G401 (cell line): ENCODE data around the gene NDUFS1. TPM values are rescaled to one million over a fixed set of nuclear protein-coding genes. Genes with fewer than 3 reads are reported as not detected.
"Not testable (repeated sequence)": the region's sequence is repeated elsewhere in the genome, so short reads cannot be mapped to it uniquely, and the experiment has no call there.

Experiments used
- DNase-seq: peaks from one replicate; pipeline ENCODE4 v3.0.0-alpha.2; 2015; ENCODE audit warnings: low spot score
- in situ Hi-C: cut with HindIII; loops from 2 replicates; pipeline ENCODE4 v1.10.0; 2016; ENCODE audit warnings: low sequenced_read_pairs, mixed read lengths
- total RNA-seq: library from RNA; depleted of rRNA; stranded (reverse); fragments of >200 nt; shearing (Covaris generic); gene quantifications from 2 replicates; pipeline ENCODE4 v1.2.3, GENCODE V29; 2014

Gene NDUFS1
- total RNA-seq, 1 experiment from 2014 or later: 242 TPM

DNA sequence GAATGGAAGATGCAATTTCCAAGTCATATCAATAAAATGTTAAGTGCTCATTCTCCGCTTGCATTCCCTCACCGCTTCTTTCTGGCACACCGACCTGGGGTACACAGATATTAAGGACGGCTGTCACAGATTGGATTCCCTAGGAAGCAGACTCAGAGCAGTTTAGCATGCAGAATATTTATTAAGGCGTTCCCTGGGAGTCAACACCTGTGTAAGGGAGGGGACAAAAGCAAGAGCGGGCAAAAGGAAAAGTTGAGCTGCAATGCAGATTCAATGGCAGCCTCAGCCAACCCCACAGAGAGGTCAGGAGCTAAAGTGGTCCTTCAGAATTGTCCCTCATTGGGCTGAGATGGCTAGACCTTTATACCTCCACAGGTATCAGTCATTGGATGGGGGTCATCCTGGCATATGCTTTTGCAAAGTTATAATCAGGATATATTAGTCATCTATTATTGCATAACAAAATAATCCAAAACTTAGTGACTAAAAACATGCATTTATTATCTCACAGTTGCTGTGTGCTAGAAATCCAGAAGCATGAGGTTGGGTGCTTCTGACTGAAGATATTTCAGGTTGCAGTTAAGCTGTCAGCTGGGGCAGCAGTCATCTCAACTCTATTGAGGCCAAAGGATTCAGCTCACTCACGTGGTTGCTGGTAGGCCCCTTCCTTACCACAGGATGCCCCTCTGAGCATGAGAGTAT is 46.2 kb downstream of the NDUFS1 start:
- in situ Hi-C loops: no loop called here
- no peak for DNase-seq

DNA sequence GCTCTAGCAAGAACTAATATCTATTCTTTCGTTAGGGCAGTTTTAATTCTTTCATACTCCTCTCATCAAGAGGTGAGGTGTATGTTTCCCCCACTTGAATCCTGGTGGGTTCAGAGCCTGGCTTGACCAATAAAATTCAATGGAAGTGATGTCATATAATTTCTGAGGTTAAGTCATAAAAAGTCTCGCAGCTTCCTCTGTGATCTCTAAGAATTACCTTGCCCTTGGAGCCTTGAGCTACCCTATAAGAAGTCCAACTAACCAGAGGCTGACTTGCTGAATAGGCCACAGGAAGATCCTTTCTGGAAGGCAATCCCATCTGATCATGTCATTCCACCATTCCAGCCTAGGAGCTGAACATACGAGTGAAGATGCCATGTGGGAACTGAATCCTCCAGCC is 47.1 kb downstream of the NDUFS1 start:
- in situ Hi-C loops: no loop called here
- DNase-seq: no peak

DNA sequence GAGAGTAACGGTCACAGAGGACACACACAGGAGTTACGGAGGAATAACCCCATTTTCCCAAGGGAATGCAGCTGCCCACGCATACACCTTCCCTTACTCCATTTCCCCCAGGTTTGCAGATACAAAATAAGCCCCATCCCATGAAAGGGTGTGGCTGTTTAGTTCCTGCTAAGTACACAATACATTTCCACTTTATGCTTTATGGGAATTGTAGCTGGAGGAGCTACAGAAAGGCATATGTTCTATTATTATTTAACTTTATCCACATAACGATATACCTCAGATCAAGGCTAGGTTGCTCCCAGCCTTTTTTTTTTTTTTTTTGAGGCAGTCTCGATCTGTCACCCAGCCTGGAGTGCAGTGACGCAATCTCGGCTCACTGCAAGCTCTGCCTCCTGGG is 50.5 kb downstream of the NDUFS1 start:
- in situ Hi-C loops: no loop called here
- DNase-seq: no peak

DNA sequence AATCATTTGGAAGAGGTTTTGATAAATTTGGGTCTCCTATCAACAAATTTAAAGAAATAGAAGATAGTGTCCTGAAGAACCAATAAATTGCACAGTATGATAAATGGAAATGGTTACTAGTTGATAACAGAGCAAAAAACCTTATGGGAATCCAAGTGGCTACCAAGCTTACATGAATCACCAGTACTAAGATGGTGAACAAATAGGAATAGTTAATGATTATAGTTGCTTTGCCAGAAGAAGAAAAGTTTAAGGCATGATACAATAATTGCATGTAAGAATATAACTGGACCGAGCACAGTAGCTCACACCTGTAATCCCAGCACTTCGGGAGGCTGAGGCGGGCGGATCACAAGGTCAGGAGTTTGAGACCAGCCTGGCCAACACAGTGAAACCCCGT is 53.7 kb downstream of the NDUFS1 start:
- in situ Hi-C loops: no loop called here
- DNase-seq: no peak

DNA sequence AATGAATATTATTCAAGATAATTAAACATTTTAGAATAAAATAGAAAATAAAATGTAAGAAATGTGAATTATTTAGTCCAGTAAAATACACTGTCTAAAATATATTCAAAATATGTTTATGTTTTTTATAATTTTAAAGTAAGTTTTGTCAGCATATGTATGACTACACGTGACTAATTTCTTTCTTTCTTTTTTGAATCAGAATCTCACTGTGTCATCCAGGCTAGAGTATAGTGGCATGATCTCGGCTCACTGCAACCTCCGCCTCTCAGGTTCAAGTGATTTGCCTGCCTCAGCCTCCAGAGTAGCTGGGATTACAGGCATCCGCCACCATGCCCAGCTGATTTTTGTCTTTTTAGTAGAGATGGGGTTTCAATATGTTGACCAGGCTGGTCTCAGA is 54.2 kb downstream of the NDUFS1 start:
- in situ Hi-C loops: no loop called here
- no peak for DNase-seq

DNA sequence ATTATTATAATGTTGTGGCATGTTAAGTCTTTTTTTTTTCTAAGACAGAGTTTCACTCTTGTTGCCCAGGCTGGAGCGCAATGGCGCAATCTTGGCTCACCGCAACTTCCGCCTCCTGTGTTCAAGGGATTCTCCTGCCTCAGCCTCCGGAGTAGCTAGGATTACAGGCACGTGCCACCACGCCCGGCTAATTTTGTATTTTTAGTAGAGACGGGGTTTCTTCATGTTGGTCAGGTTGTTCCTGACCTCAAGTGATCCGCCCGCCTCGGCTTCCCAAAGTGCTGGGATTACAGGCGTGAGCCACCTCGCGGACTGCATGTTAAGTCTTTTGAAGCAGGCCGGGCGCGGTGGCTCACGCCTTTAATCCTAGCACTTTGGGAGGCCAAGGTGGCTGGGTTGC is 60.4 kb downstream of the NDUFS1 start:
- in situ Hi-C loops, DNase-seq: not testable (repeated sequence)

DNA sequence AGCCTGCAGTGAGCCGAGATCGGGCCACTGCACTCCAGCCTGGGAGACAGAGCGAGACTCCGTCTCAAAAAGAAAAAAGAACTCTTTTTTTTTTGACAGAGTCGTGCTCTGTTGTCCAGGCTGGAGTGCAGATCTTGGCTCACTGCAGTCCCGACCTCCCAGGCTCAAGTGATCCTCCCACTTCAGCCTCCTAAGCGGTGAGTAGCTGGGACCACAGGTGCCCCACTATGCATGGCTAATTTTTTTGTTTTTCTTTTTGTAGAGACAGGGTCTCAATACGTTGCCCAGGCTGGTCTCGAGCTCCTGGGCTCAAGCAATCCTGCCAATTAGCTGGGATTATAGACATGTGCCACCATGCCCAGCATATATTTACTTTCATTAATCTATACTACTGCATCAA is 60.8 kb downstream of the NDUFS1 start:
- in situ Hi-C loops: no loop called here

DNA sequence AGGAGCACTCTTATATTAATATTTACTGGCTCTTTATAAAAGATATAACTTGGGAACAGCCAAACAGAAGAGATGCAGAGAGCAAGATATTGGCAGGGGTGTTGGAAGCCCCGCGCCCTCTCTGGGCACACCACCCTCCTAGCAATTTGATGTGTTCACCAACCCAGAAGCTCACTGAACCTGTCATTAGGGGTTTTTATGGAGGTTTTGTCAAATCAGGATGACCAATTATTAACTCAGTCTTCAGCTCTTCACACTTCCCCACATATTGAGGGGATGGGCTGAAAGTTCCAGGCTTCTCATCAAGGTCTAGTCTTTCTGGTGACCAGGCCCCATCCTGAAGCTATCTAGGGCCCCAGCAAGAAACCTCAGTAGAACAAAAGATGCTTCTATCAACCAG is 62.4 kb downstream of the NDUFS1 start:
- DNase-seq: no peak
- in situ Hi-C loops: no loop called here

More for the DNA sequence above, 60.8 kb downstream of the NDUFS1 start:
- no peak for DNase-seq

DNA sequence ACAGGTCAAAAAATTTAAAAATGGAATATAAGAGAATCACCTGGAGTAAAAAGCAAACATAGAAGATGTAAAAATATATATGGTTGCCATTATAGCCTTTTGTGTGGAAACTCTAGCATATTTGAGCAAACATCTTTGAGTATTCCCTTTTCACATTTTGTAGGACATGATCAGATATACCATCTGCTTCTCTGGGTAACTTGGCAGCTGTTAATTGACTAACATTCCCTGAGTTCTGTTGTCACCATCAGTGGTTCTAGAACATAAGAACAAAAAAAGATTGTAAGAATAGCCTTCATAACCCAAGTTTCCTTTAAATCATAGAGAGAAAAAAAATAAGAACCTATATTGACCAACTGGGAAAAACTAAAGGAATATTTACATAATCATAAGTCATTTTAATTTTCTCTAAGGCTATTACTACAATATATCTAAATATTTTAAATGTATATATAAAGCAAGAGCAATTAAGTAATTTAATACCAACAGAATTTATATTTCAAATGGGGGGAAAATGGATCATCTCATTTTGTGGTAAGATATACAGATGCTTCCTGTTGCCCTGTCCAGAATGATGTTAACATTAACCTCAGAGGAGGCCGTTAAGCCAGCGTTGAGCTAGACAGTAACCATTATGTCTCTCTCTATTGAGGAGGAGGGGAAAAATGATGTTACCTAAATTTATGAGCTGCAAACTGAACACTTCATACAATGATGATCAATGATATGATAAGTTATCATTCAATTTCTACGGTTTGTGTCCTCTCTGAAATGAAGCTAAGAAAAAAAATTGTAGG is 63.5 kb downstream of the NDUFS1 start:
- peak; percentile 60 for DNase-seq
- in situ Hi-C loops: no loop called here

DNA sequence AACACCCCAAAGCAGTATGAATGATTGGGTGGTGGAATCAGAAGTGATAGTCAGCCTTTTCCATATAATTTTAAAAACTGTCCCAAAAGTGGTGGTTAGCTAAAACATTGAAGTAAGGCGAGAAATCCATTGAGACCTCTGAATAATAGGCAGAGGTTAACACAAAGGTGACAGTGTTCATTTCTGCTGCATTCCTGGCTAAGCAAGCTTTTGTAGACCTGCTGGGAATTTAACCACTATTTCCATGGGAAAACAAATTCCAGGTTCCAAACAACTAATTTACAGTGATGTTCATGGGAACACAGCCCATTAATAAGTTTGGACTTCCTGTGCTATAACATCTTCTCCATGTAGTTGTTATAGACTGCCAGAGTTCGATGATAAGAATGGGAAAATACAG is 66.9 kb downstream of the NDUFS1 start:
- no peak for DNase-seq
- in situ Hi-C loops: no loop called here

DNA sequence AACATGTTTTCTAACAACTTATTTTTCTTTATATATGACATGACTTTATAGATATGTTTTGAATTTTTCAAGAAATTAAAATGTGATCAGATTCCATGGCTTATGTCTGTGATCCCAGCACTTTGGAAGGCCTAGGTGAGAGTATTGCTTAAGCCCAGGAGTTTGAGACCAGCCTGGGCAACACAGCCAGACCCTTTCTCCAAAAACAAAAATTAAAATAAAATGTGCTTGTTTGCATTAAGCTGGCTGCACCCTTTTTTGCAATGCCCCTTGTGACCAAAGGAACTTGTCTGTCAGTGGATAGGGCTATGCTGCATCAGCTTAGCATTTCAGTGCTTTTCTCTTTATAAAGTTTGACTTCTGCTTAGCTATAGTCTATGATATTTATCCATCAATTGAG is 71.0 kb downstream of the NDUFS1 start:
- DNase-seq: no peak
- in situ Hi-C loops: no loop called here

DNA sequence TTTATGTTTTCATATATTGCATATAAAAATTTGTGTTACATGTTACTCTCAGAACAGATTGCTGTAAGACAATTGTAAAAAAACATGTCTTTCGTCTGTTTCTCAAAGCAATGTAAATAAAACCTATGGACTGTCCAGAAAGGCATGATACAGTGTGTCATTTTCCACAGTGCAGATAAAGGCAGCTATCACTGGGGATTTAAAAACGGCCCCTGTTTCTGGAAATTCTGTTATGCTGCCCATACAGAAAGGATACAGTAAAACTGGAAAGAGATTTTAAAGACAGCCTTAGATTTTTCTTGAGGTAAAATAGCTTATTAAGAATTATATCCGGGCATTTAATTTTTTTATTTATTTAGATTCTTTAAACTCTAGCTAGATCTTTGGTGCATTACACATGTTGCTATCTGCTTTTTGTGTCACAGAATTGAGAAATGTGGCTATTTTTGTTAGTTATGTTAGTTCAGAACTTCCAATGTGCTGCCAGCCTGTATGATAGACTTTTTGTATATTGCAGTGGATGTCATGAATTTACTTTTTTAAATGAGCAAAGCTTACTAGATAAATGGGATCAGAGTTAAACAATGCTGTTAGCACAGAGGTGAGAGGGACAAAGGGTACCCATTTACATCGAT is 72.4 kb downstream of the NDUFS1 start:
- in situ Hi-C loops: no loop called here

DNA sequence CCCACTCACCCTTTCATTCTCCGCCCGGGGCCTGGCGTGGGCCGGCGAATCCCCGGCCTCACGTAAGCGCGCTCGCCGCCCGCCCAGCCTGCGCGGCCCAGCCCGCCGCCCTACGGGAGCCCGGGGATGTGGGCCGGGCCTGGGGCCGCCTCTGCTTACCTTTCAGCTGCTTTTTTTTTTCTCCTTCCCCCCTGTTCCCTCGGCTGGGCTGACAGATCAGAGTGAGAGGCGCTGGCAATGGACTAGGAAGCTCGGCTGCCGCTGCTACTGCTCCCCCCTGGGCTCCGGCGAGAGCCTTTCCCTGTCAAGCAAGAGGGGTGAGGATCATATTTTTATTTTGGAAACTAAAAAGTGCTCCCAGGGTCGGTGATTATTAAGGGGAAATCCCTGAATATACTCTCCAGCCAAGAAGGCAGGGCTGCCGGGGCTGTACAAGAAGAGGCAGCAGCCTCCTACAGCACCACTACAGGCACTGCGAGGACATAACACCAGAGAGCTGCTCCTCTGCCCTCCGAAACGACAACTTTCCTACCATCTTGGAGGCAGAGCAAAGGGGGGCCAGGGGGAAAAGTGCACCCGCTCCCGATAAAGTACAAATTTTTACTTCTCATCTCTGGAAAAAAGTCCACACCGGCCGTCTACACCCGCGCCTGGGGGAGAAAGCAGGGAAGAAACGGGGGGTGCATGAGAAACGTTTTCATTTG is 73.3 kb downstream of the NDUFS1 start, which contains the start of gene INO80D:
Gene INO80D (minus strand): TSS at position 433 of the 704 bp plus-strand sequence. CDS start 23,158 bp downstream, outside the sequence.
- in situ Hi-C loops: no loop called here

More for the DNA sequence above, 72.4 kb downstream of the NDUFS1 start:
- DNase-seq: peak; percentile 55

DNA sequence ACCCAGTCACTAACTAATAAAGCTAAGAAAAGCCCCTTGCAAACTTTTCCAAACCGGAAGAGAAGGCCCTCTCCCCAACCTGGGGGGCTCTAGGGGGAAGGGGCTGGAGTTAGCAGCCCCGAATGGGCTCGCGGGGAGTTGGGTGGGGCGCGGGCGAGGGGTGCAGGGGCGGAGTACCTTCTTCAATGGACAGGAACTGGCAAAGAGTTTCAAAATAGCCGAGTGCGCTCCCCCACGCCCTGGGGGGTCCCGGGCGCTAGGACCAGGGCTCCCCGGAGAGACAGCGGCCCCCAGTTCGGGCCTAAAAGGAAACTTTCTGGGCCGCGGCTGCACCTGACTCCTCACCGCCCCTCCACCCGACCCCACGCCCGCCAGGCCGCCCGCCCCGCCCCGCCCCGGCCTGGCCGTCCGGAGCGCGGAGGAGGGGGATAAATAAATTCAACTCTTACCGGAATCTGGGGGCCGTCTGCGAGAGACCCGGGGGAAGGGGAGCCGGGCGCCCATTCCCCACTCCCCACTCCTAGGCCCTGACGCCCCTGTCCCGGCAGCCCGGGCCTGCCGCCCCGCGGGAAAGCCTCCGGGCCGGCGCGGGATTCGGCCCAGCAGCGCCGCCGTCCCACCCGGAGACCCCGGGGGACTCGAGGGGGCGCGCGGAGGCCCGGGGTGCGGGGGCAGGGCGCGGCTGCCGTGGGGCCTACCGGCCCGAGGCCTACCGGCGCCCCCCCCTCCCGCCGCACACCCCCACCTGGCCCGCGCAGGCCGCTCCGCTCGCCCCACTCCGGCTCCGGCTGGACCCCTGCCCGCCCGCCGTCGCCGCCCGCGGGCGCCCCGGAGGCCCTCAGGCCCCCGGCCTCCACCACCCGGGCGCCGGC is 74.1 kb downstream of the NDUFS1 start:
- in situ Hi-C loops: no loop called here
- peak; percentile 25 for DNase-seq

More for the DNA sequence above, 73.3 kb downstream of the NDUFS1 start, which contains the start of gene INO80D:
- DNase-seq: peak; percentile 88

DNA sequence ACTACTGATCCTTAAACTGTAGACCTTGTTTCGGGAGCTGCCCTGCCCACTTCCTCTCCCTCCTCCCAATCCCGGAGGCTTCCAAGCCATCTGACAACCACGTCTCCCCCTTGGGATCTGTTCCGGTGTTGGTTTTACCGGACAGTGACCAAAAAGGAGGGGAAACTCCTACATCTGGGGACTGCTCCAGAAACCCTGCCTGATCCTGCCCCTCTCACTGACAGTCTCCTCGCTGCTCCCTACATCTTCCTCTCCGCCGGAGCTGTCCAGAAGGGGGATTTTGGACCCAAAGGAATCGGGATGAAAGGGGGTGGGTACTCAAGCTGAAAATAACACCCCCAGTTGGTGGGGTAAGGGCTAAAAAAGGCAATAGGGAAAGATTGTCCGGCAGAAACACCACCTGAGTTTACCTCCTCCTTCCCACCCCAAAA is 74.8 kb downstream of the NDUFS1 start:
- in situ Hi-C loops: no loop called here
- DNase-seq: peak; percentile 80

DNA sequence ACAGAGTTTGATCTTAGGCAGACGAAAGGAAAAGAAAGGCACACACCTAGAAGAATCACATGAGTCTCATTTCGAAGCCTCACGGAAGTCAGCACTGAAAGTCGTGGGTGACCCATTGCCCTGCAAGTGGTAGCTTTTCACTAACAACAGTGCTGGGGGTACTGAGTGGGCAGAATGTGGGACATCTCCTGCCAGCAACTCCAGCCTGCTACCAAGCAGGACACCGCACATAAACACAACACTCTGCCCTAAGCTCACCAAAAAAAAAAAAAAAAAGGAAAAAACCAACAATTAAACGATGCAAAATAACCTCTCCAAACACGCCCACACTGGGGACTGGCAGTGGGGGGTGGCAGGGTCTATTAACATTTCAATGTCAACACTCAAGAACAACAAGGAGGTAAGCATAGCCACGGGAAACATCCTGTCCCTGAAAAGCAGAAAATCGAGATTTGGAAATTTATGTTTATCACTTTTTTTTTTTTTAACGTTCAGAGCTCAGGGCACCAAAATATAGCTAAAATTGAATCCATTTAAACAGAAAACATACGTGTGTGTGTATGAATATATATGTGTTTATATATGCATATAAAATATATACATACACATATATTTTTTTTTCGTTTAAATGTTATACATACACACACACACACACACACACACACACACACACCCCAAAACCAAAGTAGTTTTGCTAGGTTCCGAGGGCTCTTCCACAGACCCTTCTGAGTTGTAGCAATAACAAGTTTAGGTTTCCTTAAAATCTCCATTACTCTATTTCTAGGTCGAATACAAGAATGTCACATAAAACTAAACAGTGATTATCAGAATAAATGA is 75.4 kb downstream of the NDUFS1 start:
- in situ Hi-C loops: no loop called here
- DNase-seq: peak; percentile 25

DNA sequence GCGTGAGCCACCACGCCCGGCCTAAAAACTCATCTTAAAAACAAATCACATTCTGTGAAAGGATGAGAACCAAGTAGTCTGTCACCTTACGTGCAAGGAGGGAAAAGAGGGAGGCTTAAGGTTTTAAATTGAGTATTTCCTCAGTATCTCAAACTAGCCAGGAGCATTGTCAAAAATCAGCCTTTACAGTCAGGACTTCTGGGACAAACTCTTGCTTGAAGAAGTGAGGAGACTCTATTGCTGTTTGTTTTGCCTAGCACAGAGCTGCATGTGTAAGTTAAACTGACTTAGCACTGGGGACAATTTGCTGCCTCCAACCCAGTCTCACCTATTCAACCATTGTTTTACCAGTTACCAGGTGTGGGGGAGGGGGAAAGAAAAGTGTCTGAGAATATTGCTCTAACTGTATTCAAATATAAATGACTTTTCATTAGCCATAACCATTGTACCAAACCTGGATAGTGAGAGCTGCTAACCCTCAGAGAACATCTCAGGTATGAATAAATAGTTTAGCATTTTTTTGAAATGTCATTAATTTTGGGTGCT is 76.9 kb downstream of the NDUFS1 start:
- DNase-seq: no peak
- in situ Hi-C loops: no loop called here
